HCT116 (cell line): ENCODE measurements around the gene GSG1L. TPM values are rescaled to one million over a fixed set of nuclear protein-coding genes. Genes with fewer than 3 reads are reported as not detected.

ENCODE experiments used
- ATAC-seq: fragments of 200-7000 bp; cut with Tn5 transposase; 2 replicates; pipeline ENCODE4 v1.9.1; 2020; ENCODE audit warnings: mild to moderate bottlenecking, moderate library complexity
- BruUV-seq: library from RNA; stranded (reverse); fragments of 400-500 nt; replicated peaks from 2 replicates; lab custom pipeline; 2021; lab: Mats Ljungman, UMichigan
- CTCF ChIA-PET: fragments of 300-600 bp; sonication (Branson Sonifier 250); formaldehyde crosslinking; loops from one replicate; lab custom pipeline; 2021; ENCODE audit warnings: antibody characterized with exemption; lab: Charles Lee
- POLR2A ChIA-PET: fragments of 300-600, 350-600 bp; sonication (Branson Sonifier 250); formaldehyde crosslinking; loops from one replicate; lab custom pipeline; 2021; ENCODE audit warnings: antibody characterized with exemption; lab: Charles Lee
- RAD21 ChIA-PET, 2 experiments: fragments of 300-600 bp; sonication (Branson Sonifier 250); formaldehyde crosslinking; loops; one replicate each; lab custom pipeline; 2023; ENCODE audit warnings: low total read pairs in 2 of 2; ENCODE audit not compliant: uncharacterized antibody in 2 of 2, unreplicated experiment in 2 of 2, low non-redundant PET in 1 of 2; lab: Charles Lee
- DNase-seq: peaks from one replicate; pipeline ENCODE4 v3.0.0-alpha.2; 2010; ENCODE audit warnings: low read depth, low spot score
- H2AFZ ChIP-seq: fragments of 200-600 bp; shearing (Covaris generic), sonication (generic); 2 replicates; pipeline ENCODE4 v1.6.1; 2017; ENCODE audit warnings: low read depth, mixed run types, mixed read lengths, antibody characterized with exemption, low read length; ENCODE audit not compliant: poor library complexity, severe bottlenecking
- H3K27ac ChIP-seq: 2 replicates; pipeline ENCODE4 v1.5.1; 2012; ENCODE audit warnings: low read depth, low read length
- H3K27me3 ChIP-seq: fragments of 200-600 bp; sonication (generic); 2 replicates; pipeline ENCODE4 v1.6.1; 2016; ENCODE audit warnings: mixed run types, low read length, mixed read lengths; ENCODE audit not compliant: insufficient read depth
- H3K36me3 ChIP-seq, 2 experiments: fragments of 200-500 bp in 1 of 2; fragments of 200-600 bp in 1 of 2; sonication (Bioruptor generic) in 1 of 2; sonication (generic) in 1 of 2; 2 replicates each; pipeline versions ENCODE4 v1.5.1 to v1.6.1; 2014 to 2016; ENCODE audit warnings: low read length in 2 of 2, inconsistent platforms in 1 of 2, mixed read lengths in 1 of 2, mixed run types in 1 of 2; ENCODE audit not compliant: insufficient read depth in 2 of 2, control insufficient read depth in 1 of 2
- H3K4me1 ChIP-seq, 2 experiments: fragments of 200-600 bp in 1 of 2; sonication (generic) in 1 of 2; 2 replicates each; pipeline versions ENCODE4 v1.5.1 to v1.6.1; 2012 to 2017; ENCODE audit warnings: low read length in 2 of 2, inconsistent platforms in 1 of 2, mild to moderate bottlenecking in 1 of 2, mixed read lengths in 1 of 2, mixed run types in 1 of 2, moderate library complexity in 1 of 2; ENCODE audit not compliant: insufficient read depth in 2 of 2, control insufficient read depth in 1 of 2
- H3K4me2 ChIP-seq: fragments of 200-600 bp; sonication (generic); 2 replicates; pipeline ENCODE4 v1.6.1; 2017; ENCODE audit warnings: mixed run types, low read length, mixed read lengths
- H3K4me3 ChIP-seq, 2 experiments: fragments of 200-600 bp in 1 of 2; sonication (generic) in 1 of 2; replicated peaks in 1 of 2; 2 replicates each; pipeline ENCODE4 v1.5.1; 2011 to 2016; ENCODE audit warnings: low read length in 2 of 2, control low read depth in 1 of 2, low read depth in 1 of 2, mild to moderate bottlenecking in 1 of 2, mixed read lengths in 1 of 2, mixed run types in 1 of 2
- H3K79me2 ChIP-seq: fragments of 200-600 bp; sonication (generic); 2 replicates; pipeline ENCODE4 v1.6.1; 2017; ENCODE audit warnings: mild to moderate bottlenecking, mixed run types, low read length, moderate library complexity, mixed read lengths; ENCODE audit not compliant: insufficient read depth
- H3K9ac ChIP-seq: fragments of 200-600 bp; sonication (generic); 2 replicates; pipeline ENCODE4 v1.6.1; 2016; ENCODE audit warnings: low read length, mixed read lengths
- H3K9me2 ChIP-seq: fragments of 200-600 bp; sonication (generic), shearing (Covaris generic); 2 replicates; pipeline ENCODE4 v1.6.1; 2017; ENCODE audit warnings: mixed run types, mild to moderate bottlenecking, moderate library complexity; ENCODE audit not compliant: insufficient read depth
- H3K9me3 ChIP-seq, 2 experiments: fragments of 200-500 bp in 1 of 2; fragments of 200-600 bp in 1 of 2; sonication (Bioruptor generic) in 1 of 2; sonication (generic) in 1 of 2; 2 replicates each; pipeline ENCODE4 v1.6.1; 2014 to 2017; ENCODE audit warnings: low read length in 2 of 2, mixed read lengths in 2 of 2, inconsistent platforms in 1 of 2, low read depth in 1 of 2, mild to moderate bottlenecking in 1 of 2, mixed run types in 1 of 2, moderate library complexity in 1 of 2; ENCODE audit not compliant: control insufficient read depth in 1 of 2, insufficient read depth in 1 of 2
- H4K20me1 ChIP-seq: fragments of 200-600 bp; sonication (generic), shearing (Covaris generic); 2 replicates; pipeline ENCODE4 v1.6.1; 2017; ENCODE audit warnings: mixed run types, mild to moderate bottlenecking, moderate library complexity; ENCODE audit not compliant: insufficient read depth
- ATF3 ChIP-seq: IDR thresholded peaks from 2 replicates; pipeline ENCODE4 v1.6.1; 2012
- EGR1 ChIP-seq: IDR thresholded peaks from 2 replicates; pipeline ENCODE4 v1.6.1; 2012; ENCODE audit warnings: low read depth
- ELF1 ChIP-seq: IDR thresholded peaks from 2 replicates; pipeline ENCODE4 v1.6.1; 2012; ENCODE audit warnings: low read depth, borderline replicate concordance
- EZH2 ChIP-seq: fragments of 200-600 bp; sonication (generic); IDR thresholded peaks from 2 replicates; pipeline ENCODE4 v1.6.1; 2017; ENCODE audit warnings: antibody characterized with exemption, mixed run types
- EZH2phosphoT487 ChIP-seq: fragments of 200-600 bp; IDR thresholded peaks from 2 replicates; pipeline ENCODE4 v1.6.1; 2018; ENCODE audit warnings: antibody characterized with exemption, borderline replicate concordance
- JUND ChIP-seq: IDR thresholded peaks from 2 replicates; pipeline ENCODE4 v1.6.1; 2012
- POLR2A ChIP-seq: IDR thresholded peaks from 2 replicates; pipeline ENCODE4 v1.7.0; 2011; ENCODE audit warnings: borderline replicate concordance; ENCODE audit not compliant: insufficient read depth, insufficient read length; ENCODE audit errors: extremely low read depth
- SP1 ChIP-seq: IDR thresholded peaks from 2 replicates; pipeline ENCODE4 v1.6.1; 2012; ENCODE audit warnings: low read depth
- TCF7L2 ChIP-seq: IDR thresholded peaks from 2 replicates; pipeline ENCODE4 v1.7.0; 2011; ENCODE audit warnings: borderline replicate concordance, inconsistent platforms; ENCODE audit not compliant: insufficient read depth, insufficient read length; ENCODE audit errors: extremely low read depth
- YY1 ChIP-seq: IDR thresholded peaks from 2 replicates; pipeline ENCODE4 v1.6.1; 2011; ENCODE audit warnings: low read length, low read depth, moderate library complexity, mild to moderate bottlenecking; ENCODE audit not compliant: insufficient replicate concordance; ENCODE audit errors: extremely low read depth
- ZFX ChIP-seq: fragments of 450-650 bp; IDR thresholded peaks from 2 replicates; pipeline ENCODE4 v1.6.1; 2017
- ZNF274 ChIP-seq: fragments of 200-500 bp; sonication (Bioruptor generic); IDR thresholded peaks from 2 replicates; pipeline ENCODE4 v1.6.1; 2014; ENCODE audit warnings: mild to moderate bottlenecking, low read depth, low read length, inconsistent platforms
- intact Hi-C: fragments of 100-400 bp; cut with micrococcal nuclease; formaldehyde crosslinking; loops from 2 replicates; pipeline ENCODE4 v1.10.0; 2022
- total RNA-seq: library from RNA; stranded (reverse); gene quantifications from one replicate; pipeline ENCODE4 v1.2.1, GENCODE V29; 2021; ENCODE audit not compliant: unreplicated experiment
- TF ChIP-seq, protein P1 (sequence below), 3 experiments: fragments of 200-600 bp in 1 of 3; sonication (generic) in 1 of 3; IDR thresholded peaks in 2 of 3; conservative IDR thresholded peaks in 1 of 3; 2 replicates each; pipeline ENCODE4 v1.5.1; 2012 to 2017; ENCODE audit warnings: low read depth in 2 of 3, low read length in 2 of 3, antibody characterized with exemption in 1 of 3, borderline replicate concordance in 1 of 3, control low read depth in 1 of 3, mild to moderate bottlenecking in 1 of 3, mixed read lengths in 1 of 3, mixed run types in 1 of 3, moderate library complexity in 1 of 3; ENCODE audit not compliant: insufficient read depth in 1 of 3

The GSG1L gene
- total RNA-seq, 1 experiment from 2014 or later = not detected

DNA sequence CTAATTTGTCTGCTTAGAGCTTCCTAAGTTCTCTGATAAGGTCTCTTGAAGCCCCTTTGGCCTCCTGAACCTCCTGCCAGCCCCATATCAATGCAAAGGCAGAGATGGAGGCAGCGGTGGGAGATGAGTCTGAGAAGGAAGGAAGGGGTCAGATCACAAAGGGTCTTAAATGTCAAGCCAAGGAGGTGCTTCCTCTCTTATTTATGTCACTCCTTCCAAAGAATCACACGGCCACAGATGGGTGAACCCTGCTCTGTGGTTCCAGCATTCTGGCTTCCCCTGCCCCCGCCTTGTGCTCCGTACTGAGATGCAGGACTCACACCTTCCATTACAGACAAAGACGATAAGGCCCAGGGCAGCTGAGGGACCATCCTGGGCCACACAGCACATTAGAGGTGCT lies 96.3 kb downstream of the GSG1L start:
- H3K9ac ChIP-seq = no peak overlapping the region
- H3K4me2 ChIP-seq = no peak overlapping the region
- no peaks in the 10 kb centered on the region for H3K9me3 ChIP-seq
- ATAC-seq (no peak), DNase-seq (no peak)
- ChIA-PET POLR2A (no interaction called here), RAD21 (no interaction called here), CTCF (no interaction called here)
- no peaks in the 10 kb centered on the region for H3K9me2 ChIP-seq
- H2AFZ ChIP-seq = no peak overlapping the region
- H3K27ac ChIP-seq = no peak overlapping the region
- no TSS peak for BruUV-seq
- no peaks in the 10 kb centered on the region for H3K4me1 ChIP-seq
- H4K20me1 ChIP-seq = no peaks in the 10 kb centered on the region
- H3K36me3 ChIP-seq = no peaks in the 10 kb centered on the region
- TF ChIP-seq TCF7L2 (no peak), ELF1 (no peak), ZFX (no peak), YY1 (no peak), EZH2 (no peak), EZH2phosphoT487 (no peak), ATF3 (no peak), EGR1 (no peak), JUND (no peak), ZNF274 (no peak), SP1 (no peak), POLR2A (no peak)
- TF ChIP-seq, protein P1, sequence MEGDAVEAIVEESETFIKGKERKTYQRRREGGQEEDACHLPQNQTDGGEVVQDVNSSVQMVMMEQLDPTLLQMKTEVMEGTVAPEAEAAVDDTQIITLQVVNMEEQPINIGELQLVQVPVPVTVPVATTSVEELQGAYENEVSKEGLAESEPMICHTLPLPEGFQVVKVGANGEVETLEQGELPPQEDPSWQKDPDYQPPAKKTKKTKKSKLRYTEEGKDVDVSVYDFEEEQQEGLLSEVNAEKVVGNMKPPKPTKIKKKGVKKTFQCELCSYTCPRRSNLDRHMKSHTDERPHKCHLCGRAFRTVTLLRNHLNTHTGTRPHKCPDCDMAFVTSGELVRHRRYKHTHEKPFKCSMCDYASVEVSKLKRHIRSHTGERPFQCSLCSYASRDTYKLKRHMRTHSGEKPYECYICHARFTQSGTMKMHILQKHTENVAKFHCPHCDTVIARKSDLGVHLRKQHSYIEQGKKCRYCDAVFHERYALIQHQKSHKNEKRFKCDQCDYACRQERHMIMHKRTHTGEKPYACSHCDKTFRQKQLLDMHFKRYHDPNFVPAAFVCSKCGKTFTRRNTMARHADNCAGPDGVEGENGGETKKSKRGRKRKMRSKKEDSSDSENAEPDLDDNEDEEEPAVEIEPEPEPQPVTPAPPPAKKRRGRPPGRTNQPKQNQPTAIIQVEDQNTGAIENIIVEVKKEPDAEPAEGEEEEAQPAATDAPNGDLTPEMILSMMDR (IDR thresholded peaks at IDR 0.05 in 2 of 3, conservative IDR thresholded peaks at IDR 0.05 in 1 of 3; ENCODE audit: borderline replicate concordance in 1 of 3, insufficient read depth in 1 of 3, low read depth in 2 of 3, low read length in 2 of 3) = no peak
- 0 out of 2 replicates have a peak, but pooled peaks cover 3% of the 10 kb centered on the region for H3K27me3 ChIP-seq
- H3K4me3 ChIP-seq = no peak overlapping the region
- H3K79me2 ChIP-seq = no peaks in the 10 kb centered on the region
- intact Hi-C loops = no loop called here
